GM19238 (cell line): ENCODE results near the gene OR9Q1.
"Not testable (repeated sequence)": the region's sequence is repeated elsewhere in the genome, so short reads cannot be mapped to it uniquely, and the experiment has no call there.

Source experiments
- DNase-seq: peaks from one replicate; pipeline ENCODE4 v3.0.0; 2011; ENCODE audit warnings: low spot score; ENCODE audit not compliant: insufficient read length

Gene OR9Q1, protein sequence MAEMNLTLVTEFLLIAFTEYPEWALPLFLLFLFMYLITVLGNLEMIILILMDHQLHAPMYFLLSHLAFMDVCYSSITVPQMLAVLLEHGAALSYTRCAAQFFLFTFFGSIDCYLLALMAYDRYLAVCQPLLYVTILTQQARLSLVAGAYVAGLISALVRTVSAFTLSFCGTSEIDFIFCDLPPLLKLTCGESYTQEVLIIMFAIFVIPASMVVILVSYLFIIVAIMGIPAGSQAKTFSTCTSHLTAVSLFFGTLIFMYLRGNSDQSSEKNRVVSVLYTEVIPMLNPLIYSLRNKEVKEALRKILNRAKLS

GRCh38 chr11:58023435-58023931 lies at the start of gene OR9Q1:
Gene OR9Q1, plus strand, starts transcription at chr11:58023881. Its CDS starts 155,564 bp downstream, at chr11:58179445.
- no peak for DNase-seq

DNA sequence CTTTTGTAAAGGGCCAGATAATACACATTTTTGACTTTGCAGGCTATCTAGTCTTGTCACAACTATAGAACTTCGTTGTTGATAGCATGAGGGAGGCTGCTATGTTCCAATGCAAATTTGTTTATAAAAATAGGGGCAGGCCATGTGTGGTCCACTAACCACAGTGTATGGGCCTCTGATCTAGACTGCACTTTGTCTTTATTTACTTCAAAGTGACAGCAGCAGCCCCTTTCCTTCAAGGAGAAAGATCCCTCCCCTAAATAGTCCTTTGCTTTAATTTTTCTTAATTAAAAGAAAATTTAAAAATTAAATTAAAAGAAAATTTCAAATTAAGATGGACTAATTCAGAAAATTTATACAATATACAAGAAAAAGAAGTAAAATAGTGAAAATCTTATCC lies 49.5 kb upstream of the OR9Q1 start:
- no peak for DNase-seq

GRCh38 chr11:57974848-57975601 lies 48.7 kb upstream of the OR9Q1 start:
- DNase-seq, result no peak

DNA sequence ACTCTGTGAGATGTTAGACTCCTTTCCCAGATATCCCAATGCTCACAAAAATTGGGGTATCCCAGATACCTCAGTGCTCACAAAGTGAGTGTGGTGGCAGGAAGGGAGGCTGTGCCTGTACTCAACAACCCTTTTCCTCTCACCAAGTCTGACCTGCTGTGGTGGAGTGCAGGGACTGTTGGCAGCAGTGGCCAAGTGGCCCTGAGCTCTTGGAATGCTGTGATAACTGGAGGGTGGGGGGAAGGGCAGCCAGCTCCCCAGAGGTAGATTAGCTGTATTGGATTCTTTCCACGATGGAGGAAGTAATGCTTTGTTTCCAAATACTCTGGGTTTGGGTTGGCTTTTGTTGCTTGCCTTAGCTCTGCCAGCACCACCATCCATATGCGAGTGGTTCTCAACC lies 46.0 kb upstream of the OR9Q1 start:
- no peak for DNase-seq

DNA sequence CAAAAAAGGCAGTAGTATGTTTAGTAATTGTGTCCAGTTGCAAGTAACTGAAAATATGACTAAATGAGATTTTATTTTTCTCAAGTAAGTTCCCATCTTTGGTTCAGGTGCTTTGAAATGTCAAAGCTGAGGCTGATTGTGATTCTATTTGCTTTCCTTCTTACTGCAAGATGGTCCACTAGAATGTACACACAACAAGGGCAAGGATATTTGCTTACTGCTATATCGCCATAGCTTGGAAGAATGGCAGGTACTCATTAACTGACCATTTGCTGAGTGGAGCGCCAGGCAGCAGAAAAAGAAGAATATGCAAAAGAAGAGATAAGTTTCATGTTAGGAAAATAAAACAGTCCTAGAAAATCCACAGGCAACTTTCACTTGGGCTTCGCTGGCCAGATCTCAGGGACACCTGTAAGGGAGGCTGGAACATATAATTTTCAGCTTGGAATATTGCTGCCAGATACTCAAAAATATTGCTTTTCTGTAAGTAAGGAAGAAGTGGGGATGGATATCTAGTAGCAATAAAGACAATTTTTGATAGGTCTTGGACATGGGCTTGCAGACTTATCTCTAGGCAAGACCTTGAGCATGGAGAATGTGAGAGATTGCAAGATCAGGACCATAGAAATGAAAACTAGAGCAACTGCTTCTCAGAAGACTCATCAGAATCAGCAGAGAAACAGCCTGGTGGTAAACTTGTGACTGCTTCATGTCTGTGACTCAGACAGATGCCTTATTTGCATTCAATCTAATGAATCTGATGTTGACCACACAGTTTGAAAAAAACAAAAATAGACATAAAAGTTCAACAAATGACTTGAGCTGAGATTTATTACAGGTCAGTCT lies 44.8 kb upstream of the OR9Q1 start:
- DNase-seq, result no peak

- no peak for DNase-seq
Measured at GRCh38 chr11:57979532-57980079, 44.1 kb upstream of the OR9Q1 start.

GRCh38 chr11:57980201-57980600 lies 43.5 kb upstream of the OR9Q1 start:
- DNase-seq, result no peak

DNA sequence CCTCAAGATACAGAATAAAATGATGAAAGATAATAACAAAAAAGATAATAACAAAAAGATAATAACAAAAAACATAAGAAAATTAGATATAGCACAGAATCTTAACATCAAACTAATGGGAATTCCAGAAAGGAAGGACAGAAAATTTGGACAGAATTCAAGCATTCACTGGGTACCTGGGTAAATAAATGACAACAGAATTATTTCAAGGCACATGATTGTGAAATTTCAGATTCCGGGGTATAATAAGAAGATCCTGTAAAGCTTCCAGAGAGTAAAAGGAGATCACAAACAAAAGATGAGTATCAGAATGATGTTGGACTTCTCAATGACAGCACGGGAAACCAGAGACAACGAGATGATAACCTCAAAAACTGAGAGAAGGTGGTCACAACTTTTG lies 42.1 kb upstream of the OR9Q1 start:
- no peak for DNase-seq

DNA sequence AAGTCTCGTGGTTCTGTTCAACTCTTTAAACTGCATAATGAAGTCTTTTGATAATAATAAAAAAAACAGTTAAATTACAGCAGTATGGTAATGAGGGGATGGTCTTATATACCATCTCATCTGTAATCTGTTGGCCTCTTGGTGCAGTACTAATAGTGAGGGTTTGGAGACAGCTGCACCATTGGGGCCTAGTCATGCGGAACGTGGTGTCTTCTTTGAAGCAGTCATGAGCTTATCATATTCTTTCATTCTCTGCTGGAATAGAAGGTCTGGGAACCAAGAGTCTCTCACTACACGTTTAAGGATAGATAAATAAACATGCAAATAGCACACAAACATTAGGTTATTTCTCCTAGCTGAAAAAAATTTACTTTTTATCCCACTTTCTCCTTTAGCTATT lies 40.9 kb upstream of the OR9Q1 start:
- DNase-seq, result no peak

- no peak for DNase-seq
Measured at GRCh38 chr11:57983191-57983590, 40.5 kb upstream of the OR9Q1 start.

DNA sequence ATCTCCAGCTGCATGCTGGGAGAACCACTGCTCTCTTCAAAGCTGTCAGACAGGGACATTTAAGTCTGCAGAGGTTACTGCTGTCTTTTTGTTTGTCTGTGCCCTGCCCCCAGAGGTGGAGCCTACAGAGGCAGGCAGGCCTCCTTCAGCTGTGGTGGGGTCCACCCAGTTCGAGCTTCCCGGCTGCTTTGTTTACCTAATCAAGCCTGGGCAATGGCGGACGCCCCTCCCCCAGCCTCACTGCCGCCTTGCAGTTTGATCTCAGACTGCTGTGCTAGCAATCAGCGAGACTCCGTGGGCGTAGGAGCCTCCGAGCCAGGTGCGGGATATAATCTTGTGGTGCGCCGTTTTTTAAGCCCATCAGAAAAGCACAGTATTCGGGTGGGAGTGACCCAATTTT lies 24.2 kb upstream of the OR9Q1 start:
- DNase-seq, result not testable (repeated sequence)

DNA sequence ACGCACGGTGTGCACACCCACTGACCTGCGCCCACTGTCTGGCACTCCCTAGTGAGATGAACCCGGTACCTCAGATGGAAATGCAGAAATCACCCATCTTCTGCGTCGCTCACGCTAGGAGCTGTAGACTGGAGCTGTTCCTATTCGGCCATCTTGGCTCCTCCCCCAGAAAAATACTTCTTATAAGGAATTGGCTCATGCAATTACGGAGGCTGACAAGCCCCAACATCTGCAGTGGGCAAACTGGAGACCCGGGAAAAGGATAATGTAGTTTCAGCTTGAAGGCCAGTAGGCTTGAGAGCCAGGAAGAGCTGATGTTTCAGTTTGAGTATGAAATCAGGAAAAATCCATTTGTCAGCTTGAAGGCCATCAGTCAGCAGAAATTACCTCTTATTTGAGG lies 23.7 kb upstream of the OR9Q1 start:
- DNase-seq, result not testable (repeated sequence)

- DNase-seq, result no peak
Measured at GRCh38 chr11:58000699-58001098, 23.0 kb upstream of the OR9Q1 start.

- DNase-seq, result no peak
Measured at GRCh38 chr11:58003036-58003435, 20.6 kb upstream of the OR9Q1 start.

- no peak for DNase-seq
Measured at GRCh38 chr11:58003591-58003990, 20.1 kb upstream of the OR9Q1 start.

GRCh38 chr11:58004664-58005063 lies 19.0 kb upstream of the OR9Q1 start:
- DNase-seq, result no peak

DNA sequence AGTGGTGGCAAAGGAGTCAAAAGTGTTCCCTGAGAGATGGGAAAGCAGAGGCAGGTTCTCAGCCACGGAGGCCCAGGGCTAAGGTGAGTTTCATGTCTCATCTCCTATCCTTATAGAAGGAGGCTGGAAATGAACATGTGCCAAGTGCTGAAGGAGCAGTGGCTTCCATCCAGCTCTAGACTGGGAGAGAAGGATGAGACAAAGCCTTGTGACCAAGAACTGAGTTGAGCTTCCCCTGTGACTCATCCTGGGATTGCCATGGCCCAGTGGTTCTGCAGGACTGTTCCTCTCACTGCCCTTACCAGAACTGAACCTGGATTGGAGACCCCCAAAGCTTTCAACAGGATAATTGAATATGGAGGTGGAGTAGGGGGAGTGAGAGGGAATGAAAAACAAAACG lies 16.7 kb upstream of the OR9Q1 start:
- no peak for DNase-seq

GRCh38 chr11:58011771-58012170 lies 11.9 kb upstream of the OR9Q1 start:
- DNase-seq, result no peak

- DNase-seq, result no peak
Measured at GRCh38 chr11:58024601-58025091, 965 bp downstream of the OR9Q1 start.

- no peak for DNase-seq
Measured at GRCh38 chr11:58027341-58027740, 3.7 kb downstream of the OR9Q1 start.

- no peak for DNase-seq
Measured at GRCh38 chr11:58028687-58029411, 5.2 kb downstream of the OR9Q1 start.
